ENCODE measurements around the gene ABCA1.

The ABCA1 gene

GRCh38 chr9:104915753-104916152, 12.2 kb downstream of the ABCA1 start:
- Histone ChIP-seq H3K36me3 (replicated peaks in 1 of 2; ENCODE audit: control insufficient read depth in 2 of 2, insufficient read depth in 2 of 2, low read length in 2 of 2) (no peaks in the 10 kb centered on the region), H3K23ac (ENCODE audit: low read depth, low read length, poor library complexity) (no peak overlapping the region), H3K9me3 (replicated peaks in 1 of 2; ENCODE audit: control insufficient read depth in 2 of 2, insufficient read depth in 1 of 2, low read depth in 1 of 2, low read length in 2 of 2) (no peaks in the 10 kb centered on the region)

DNA sequence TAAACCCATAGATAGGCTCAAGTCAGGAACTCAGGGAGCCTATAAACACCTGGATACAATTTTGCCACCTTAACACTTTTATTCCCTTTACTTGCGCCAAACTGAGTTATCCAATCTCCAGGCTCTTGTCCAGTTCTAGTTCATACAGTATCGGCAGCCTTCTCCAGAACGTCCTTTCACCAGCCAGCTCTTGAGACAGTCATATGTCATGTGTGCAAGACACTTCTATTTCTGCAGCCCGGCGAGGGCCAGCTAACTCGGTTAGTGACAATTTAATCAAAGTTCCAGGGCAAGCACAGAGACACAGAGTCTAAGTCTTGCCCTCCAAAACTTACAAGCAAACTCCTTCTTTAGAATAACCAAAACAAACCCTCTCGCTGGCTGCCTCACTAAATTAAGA, 12.9 kb downstream of the ABCA1 start:
- no peak overlapping the region for H3K18ac ChIP-seq (ENCODE audit: low read length)
- no peak overlapping the region for H2AFZ ChIP-seq (ENCODE audit: low read length)
- no peak overlapping the region for H2BK120ac ChIP-seq (ENCODE audit: low read depth, low read length)
- H4K91ac ChIP-seq (ENCODE audit: low read depth, low read length, poor library complexity) = no peak overlapping the region
- H2BK5ac ChIP-seq (ENCODE audit: low read length) = no peak overlapping the region
- no peak overlapping the region for H3K14ac ChIP-seq (ENCODE audit: low read length)
- peaks cover 2% of the 10 kb centered on the region for H3K79me1 ChIP-seq (ENCODE audit: low read depth, low read length)
- H3K27me3 ChIP-seq (ENCODE audit: control insufficient read depth in 3 of 3, insufficient read depth in 3 of 3, low read depth in 1 of 3, low read length in 3 of 3) = no peaks in the 10 kb centered on the region
- H3K23ac ChIP-seq (ENCODE audit: low read depth, low read length, poor library complexity) = no peak overlapping the region
- WGBS, 2 donors (ENCODE audit: extremely low coverage in 2 of 2, insufficient read length in 2 of 2, insufficient replicate concordance in 1 of 2) = no CpG with 5 or more reads among the region's 7 CpGs
- H3K4me2 ChIP-seq (ENCODE audit: insufficient read depth, low read length, poor library complexity, severe bottlenecking) = no peak overlapping the region
- H3K9me3 ChIP-seq (replicated peaks in 1 of 2; ENCODE audit: control insufficient read depth in 2 of 2, insufficient read depth in 1 of 2, low read depth in 1 of 2, low read length in 2 of 2) = no peaks in the 10 kb centered on the region
- H3K4ac ChIP-seq (ENCODE audit: low read length) = no peak overlapping the region
- H3K4me3 ChIP-seq (ENCODE audit: low read length in 2 of 2) = no peak overlapping the region
- H4K8ac ChIP-seq (ENCODE audit: low read depth, low read length) = no peak overlapping the region
- no peaks in the 10 kb centered on the region for H3K36me3 ChIP-seq (replicated peaks in 1 of 2; ENCODE audit: control insufficient read depth in 2 of 2, insufficient read depth in 2 of 2, low read length in 2 of 2)
- H3K9ac ChIP-seq (ENCODE audit: low read depth, low read length, poor library complexity) = no peak overlapping the region
- H3K4me1 ChIP-seq (ENCODE audit: control insufficient read depth in 2 of 2, insufficient read depth in 1 of 2, low read depth in 1 of 2, low read length in 2 of 2) = peaks cover 1 to 5% of the 10 kb centered on the region in 2 donors
- H2BK12ac ChIP-seq (ENCODE audit: low read length) = no peak overlapping the region
- no peak overlapping the region for H2AK5ac ChIP-seq (ENCODE audit: low read depth, low read length)
- no peak for DNase-seq (ENCODE audit: low spot score)
- H3K27ac ChIP-seq (replicated peaks; ENCODE audit: low read length) = no peak overlapping the region
- no peak overlapping the region for H2BK15ac ChIP-seq (ENCODE audit: low read length)

More at GRCh38 chr9:104915753-104916152, 12.2 kb downstream of the ABCA1 start:
- no CpG with 5 or more reads among the region's 3 CpGs for WGBS, 2 donors (ENCODE audit: extremely low coverage in 2 of 2, insufficient read length in 2 of 2, insufficient replicate concordance in 1 of 2)
- Histone ChIP-seq H3K4me2 (ENCODE audit: insufficient read depth, low read length, poor library complexity, severe bottlenecking) (no peak overlapping the region), H2BK15ac (ENCODE audit: low read length) (no peak overlapping the region), H3K18ac (ENCODE audit: low read length) (no peak overlapping the region), H3K14ac (ENCODE audit: low read length) (no peak overlapping the region), H3K27me3 (ENCODE audit: control insufficient read depth in 3 of 3, insufficient read depth in 3 of 3, low read depth in 1 of 3, low read length in 3 of 3) (no peaks in the 10 kb centered on the region), H4K91ac (ENCODE audit: low read depth, low read length, poor library complexity) (no peak overlapping the region), H2AFZ (ENCODE audit: low read length) (no peak overlapping the region), H4K8ac (ENCODE audit: low read depth, low read length) (no peak overlapping the region), H3K79me1 (ENCODE audit: low read depth, low read length) (peaks cover 2% of the 10 kb centered on the region), H2AK5ac (ENCODE audit: low read depth, low read length) (no peak overlapping the region), H2BK120ac (ENCODE audit: low read depth, low read length) (no peak overlapping the region), H2BK12ac (ENCODE audit: low read length) (no peak overlapping the region), H3K9ac (ENCODE audit: low read depth, low read length, poor library complexity) (no peak overlapping the region), H3K4me3 (ENCODE audit: low read length in 2 of 2) (no peak overlapping the region), H3K4me1 (ENCODE audit: control insufficient read depth in 2 of 2, insufficient read depth in 1 of 2, low read depth in 1 of 2, low read length in 2 of 2) (peaks cover 1 to 5% of the 10 kb centered on the region in 2 donors), H3K4ac (ENCODE audit: low read length) (no peak overlapping the region), H2BK5ac (ENCODE audit: low read length) (no peak overlapping the region), H3K27ac (replicated peaks; ENCODE audit: low read length) (no peak overlapping the region)
- DNase-seq (ENCODE audit: low spot score) = no peak

DNA sequence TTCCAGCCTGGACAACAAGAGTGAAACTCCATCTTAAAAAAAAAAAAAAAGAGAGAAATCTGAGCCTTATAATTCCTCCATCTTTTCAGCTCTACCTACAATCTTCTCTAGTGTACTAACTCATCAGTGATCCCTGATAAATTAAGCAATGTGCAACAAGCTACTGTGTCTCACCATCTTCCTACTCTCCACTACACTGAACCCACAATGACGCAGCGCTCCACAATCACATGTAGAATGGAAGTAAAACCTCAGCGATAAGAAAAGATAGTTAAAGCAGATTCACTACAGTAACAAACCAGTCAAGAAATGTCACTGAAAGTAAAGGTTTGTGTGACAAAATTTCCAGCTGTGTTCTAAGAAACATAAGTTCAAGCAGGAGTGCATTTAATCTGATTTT, 13.5 kb downstream of the ABCA1 start:
- no peak for DNase-seq (ENCODE audit: low spot score)
- no peak overlapping the region for H4K91ac ChIP-seq (ENCODE audit: low read depth, low read length, poor library complexity)
- H3K27ac ChIP-seq (replicated peaks; ENCODE audit: low read length) = no peak overlapping the region
- no peak overlapping the region for H2BK15ac ChIP-seq (ENCODE audit: low read length)
- H3K36me3 ChIP-seq (replicated peaks in 1 of 2; ENCODE audit: control insufficient read depth in 2 of 2, insufficient read depth in 2 of 2, low read length in 2 of 2) = no peaks in the 10 kb centered on the region
- no peak overlapping the region for H2BK5ac ChIP-seq (ENCODE audit: low read length)
- no peak overlapping the region for H2BK120ac ChIP-seq (ENCODE audit: low read depth, low read length)
- H4K8ac ChIP-seq (ENCODE audit: low read depth, low read length) = no peak overlapping the region
- H2AK5ac ChIP-seq (ENCODE audit: low read depth, low read length) = no peak overlapping the region
- WGBS, 2 donors (ENCODE audit: extremely low coverage in 2 of 2, insufficient read length in 2 of 2, insufficient replicate concordance in 1 of 2) = no CpG with 5 or more reads among the region's 3 CpGs
- H3K9ac ChIP-seq (ENCODE audit: low read depth, low read length, poor library complexity) = no peak overlapping the region
- H3K27me3 ChIP-seq (ENCODE audit: control insufficient read depth in 3 of 3, insufficient read depth in 3 of 3, low read depth in 1 of 3, low read length in 3 of 3) = no peaks in the 10 kb centered on the region
- H2AFZ ChIP-seq (ENCODE audit: low read length) = no peak overlapping the region
- no peak overlapping the region for H2BK12ac ChIP-seq (ENCODE audit: low read length)
- H3K9me3 ChIP-seq (replicated peaks in 1 of 2; ENCODE audit: control insufficient read depth in 2 of 2, insufficient read depth in 1 of 2, low read depth in 1 of 2, low read length in 2 of 2) = no peaks in the 10 kb centered on the region
- H3K14ac ChIP-seq (ENCODE audit: low read length) = no peak overlapping the region
- H3K23ac ChIP-seq (ENCODE audit: low read depth, low read length, poor library complexity) = no peak overlapping the region
- H3K18ac ChIP-seq (ENCODE audit: low read length) = no peak overlapping the region
- H3K4me1 ChIP-seq (ENCODE audit: control insufficient read depth in 2 of 2, insufficient read depth in 1 of 2, low read depth in 1 of 2, low read length in 2 of 2) = peaks cover 4 to 5% of the 10 kb centered on the region in 2 donors
- no peak overlapping the region for H3K4me2 ChIP-seq (ENCODE audit: insufficient read depth, low read length, poor library complexity, severe bottlenecking)
- H3K4me3 ChIP-seq (ENCODE audit: low read length in 2 of 2) = no peak overlapping the region
- no peak overlapping the region for H3K4ac ChIP-seq (ENCODE audit: low read length)
- H3K79me1 ChIP-seq (ENCODE audit: low read depth, low read length) = peaks cover 2% of the 10 kb centered on the region

DNA sequence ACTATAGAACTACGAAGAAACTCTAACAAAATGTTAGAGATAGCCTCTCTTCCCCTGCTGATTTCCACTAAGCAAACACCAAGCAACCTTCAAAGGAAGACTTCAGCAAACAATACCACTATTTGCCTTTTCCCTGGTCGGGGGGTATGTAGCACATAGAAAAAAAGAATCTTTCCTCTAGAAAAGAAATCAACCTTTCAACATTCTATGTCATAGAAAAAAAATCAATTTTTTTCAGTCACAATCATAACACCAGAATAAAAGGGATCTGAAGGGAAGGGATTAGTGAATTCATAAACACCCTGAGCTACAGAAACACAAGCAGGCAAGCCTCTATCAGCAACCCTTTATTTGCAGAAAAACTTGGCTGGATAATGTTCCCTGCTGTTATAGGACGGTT, 15.3 kb downstream of the ABCA1 start:
- no CpG with 5 or more reads among the region's 3 CpGs for WGBS, 2 donors (ENCODE audit: extremely low coverage in 2 of 2, insufficient read length in 2 of 2, insufficient replicate concordance in 1 of 2)
- no peak overlapping the region for H3K14ac ChIP-seq (ENCODE audit: low read length)
- H3K9me3 ChIP-seq (replicated peaks in 1 of 2; ENCODE audit: control insufficient read depth in 2 of 2, insufficient read depth in 1 of 2, low read depth in 1 of 2, low read length in 2 of 2) = no peaks in the 10 kb centered on the region
- no peak overlapping the region for H2AFZ ChIP-seq (ENCODE audit: low read length)
- H4K91ac ChIP-seq (ENCODE audit: low read depth, low read length, poor library complexity) = no peak overlapping the region
- H4K8ac ChIP-seq (ENCODE audit: low read depth, low read length) = no peak overlapping the region
- H3K4me3 ChIP-seq (ENCODE audit: low read length in 2 of 2) = no peak overlapping the region
- H2BK120ac ChIP-seq (ENCODE audit: low read depth, low read length) = no peak overlapping the region
- H3K4me1 ChIP-seq (ENCODE audit: control insufficient read depth in 2 of 2, insufficient read depth in 1 of 2, low read depth in 1 of 2, low read length in 2 of 2) = peaks cover 4 to 5% of the 10 kb centered on the region in 2 donors
- DNase-seq (ENCODE audit: low spot score) = no peak
- no peak overlapping the region for H3K27ac ChIP-seq (replicated peaks; ENCODE audit: low read length)
- H3K9ac ChIP-seq (ENCODE audit: low read depth, low read length, poor library complexity) = no peak overlapping the region
- H2BK5ac ChIP-seq (ENCODE audit: low read length) = no peak overlapping the region
- H3K36me3 ChIP-seq (replicated peaks in 1 of 2; ENCODE audit: control insufficient read depth in 2 of 2, insufficient read depth in 2 of 2, low read length in 2 of 2) = no peaks in the 10 kb centered on the region
- H3K23ac ChIP-seq (ENCODE audit: low read depth, low read length, poor library complexity) = no peak overlapping the region
- H3K18ac ChIP-seq (ENCODE audit: low read length) = no peak overlapping the region
- H3K27me3 ChIP-seq (ENCODE audit: control insufficient read depth in 3 of 3, insufficient read depth in 3 of 3, low read depth in 1 of 3, low read length in 3 of 3) = no peaks in the 10 kb centered on the region
- no peak overlapping the region for H2BK15ac ChIP-seq (ENCODE audit: low read length)
- peaks cover 2% of the 10 kb centered on the region for H3K79me1 ChIP-seq (ENCODE audit: low read depth, low read length)
- H3K4ac ChIP-seq (ENCODE audit: low read length) = no peak overlapping the region
- H2AK5ac ChIP-seq (ENCODE audit: low read depth, low read length) = no peak overlapping the region
- H3K4me2 ChIP-seq (ENCODE audit: insufficient read depth, low read length, poor library complexity, severe bottlenecking) = no peak overlapping the region
- H2BK12ac ChIP-seq (ENCODE audit: low read length) = no peak overlapping the region

Measured in neuronal stem cell (in vitro differentiated cells).